GM20000 (cell line): ENCODE results near the gene POLA2.

Experiments used
- DNase-seq: peaks from one replicate; pipeline ENCODE4 v3.0.0; 2012; ENCODE audit warnings: low spot score
- TF ChIP-seq, protein P1 (sequence below): IDR thresholded peaks from 2 replicates; pipeline ENCODE4 v1.5.1; 2012; ENCODE audit warnings: mild to moderate bottlenecking, control low read depth; ENCODE audit errors: extremely low read depth, missing control alignments

Gene POLA2, protein sequence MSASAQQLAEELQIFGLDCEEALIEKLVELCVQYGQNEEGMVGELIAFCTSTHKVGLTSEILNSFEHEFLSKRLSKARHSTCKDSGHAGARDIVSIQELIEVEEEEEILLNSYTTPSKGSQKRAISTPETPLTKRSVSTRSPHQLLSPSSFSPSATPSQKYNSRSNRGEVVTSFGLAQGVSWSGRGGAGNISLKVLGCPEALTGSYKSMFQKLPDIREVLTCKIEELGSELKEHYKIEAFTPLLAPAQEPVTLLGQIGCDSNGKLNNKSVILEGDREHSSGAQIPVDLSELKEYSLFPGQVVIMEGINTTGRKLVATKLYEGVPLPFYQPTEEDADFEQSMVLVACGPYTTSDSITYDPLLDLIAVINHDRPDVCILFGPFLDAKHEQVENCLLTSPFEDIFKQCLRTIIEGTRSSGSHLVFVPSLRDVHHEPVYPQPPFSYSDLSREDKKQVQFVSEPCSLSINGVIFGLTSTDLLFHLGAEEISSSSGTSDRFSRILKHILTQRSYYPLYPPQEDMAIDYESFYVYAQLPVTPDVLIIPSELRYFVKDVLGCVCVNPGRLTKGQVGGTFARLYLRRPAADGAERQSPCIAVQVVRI

DNA sequence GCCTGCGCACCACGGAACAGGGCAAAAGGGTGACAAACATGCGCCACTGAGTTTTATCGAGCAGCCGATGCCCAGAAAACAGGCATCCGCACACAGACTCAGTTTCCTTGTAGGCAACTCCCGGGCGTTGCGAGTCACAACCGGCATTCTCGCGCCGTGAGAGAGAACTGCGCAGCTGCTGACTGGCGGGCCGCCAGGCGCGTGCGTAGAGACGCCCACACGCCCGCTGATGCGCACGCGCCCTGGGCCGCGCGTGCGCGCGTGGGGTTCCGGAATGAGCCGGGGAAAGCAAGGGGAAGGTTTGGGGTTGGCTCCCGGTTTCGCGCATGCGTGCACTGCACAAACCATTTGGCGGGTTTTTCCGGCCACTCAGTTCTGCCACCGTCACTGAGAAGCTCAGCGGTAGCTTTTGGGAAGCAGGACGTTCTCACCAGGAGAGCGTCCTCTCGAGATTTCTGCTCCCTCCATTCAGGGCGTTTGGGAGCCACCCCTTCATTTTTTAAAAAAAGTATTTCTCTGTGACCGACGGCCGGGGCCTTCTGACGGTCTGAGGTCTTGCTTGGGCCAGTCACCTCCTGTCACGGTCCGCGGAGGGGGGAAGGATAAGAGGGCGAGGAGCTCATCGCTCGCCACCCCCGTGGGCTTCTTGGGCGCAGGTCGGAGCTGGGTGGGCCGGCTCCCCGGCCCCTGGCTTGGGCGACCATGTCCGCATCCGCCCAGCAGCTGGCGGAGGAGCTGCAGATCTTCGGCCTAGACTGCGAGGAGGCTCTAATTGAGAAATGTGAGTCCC is at the start of gene POLA2:
POLA2 (plus strand) TSS at position 372 of the 790 bp plus-strand sequence; CDS start at position 703, 331 bp downstream.
- TF ChIP-seq, protein P1, sequence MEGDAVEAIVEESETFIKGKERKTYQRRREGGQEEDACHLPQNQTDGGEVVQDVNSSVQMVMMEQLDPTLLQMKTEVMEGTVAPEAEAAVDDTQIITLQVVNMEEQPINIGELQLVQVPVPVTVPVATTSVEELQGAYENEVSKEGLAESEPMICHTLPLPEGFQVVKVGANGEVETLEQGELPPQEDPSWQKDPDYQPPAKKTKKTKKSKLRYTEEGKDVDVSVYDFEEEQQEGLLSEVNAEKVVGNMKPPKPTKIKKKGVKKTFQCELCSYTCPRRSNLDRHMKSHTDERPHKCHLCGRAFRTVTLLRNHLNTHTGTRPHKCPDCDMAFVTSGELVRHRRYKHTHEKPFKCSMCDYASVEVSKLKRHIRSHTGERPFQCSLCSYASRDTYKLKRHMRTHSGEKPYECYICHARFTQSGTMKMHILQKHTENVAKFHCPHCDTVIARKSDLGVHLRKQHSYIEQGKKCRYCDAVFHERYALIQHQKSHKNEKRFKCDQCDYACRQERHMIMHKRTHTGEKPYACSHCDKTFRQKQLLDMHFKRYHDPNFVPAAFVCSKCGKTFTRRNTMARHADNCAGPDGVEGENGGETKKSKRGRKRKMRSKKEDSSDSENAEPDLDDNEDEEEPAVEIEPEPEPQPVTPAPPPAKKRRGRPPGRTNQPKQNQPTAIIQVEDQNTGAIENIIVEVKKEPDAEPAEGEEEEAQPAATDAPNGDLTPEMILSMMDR = no peak
- peak; percentile 99 for DNase-seq

- TF ChIP-seq, protein P1 = no peak
- DNase-seq = no peak
These were observed 49.4 kb upstream of the POLA2 start for GRCh38 chr11:65212226-65212801.

DNA sequence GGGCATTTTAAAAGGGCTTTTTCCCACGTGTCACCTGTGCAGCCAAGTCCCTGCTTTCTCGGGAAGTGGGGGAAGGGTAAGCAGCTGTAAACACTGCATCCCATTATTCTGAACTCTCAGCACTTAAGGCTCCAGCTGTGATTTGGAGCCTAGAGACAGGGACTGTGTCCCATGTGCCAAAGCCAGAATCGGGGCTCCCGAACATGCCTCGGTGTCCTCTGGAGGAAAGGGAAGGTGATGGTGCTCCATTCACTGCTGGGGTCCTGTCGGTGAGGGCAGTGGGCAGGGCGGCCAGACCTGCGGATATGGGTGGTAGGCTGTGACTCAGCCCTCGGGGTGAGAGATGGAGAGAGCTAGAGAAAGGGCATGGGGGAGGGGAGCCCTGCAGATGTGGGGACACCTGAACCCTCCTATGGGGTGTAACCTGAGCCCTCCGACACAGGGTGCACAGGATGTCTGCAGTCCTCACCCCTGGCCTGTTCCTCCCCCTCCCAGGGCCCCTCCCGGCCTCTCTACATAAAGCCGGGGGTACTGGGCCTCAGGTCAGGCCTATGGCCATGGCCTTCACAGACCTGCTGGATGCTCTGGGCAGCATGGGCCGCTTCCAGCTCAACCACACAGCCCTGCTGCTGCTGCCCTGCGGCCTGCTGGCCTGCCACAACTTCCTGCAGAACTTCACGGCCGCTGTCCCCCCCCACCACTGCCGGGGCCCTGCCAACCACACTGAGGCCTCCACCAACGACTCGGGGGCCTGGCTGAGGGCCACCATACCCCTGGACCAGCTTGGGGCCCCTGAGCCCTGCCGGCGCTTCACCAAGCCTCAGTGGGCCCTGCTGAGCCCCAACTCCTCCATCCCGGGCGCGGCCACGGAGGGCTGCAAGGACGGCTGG is 48.2 kb upstream of the POLA2 start:
- TF ChIP-seq, protein P1 = no peak

GRCh38 chr11:65214212-65214845 is 47.4 kb upstream of the POLA2 start:
- TF ChIP-seq, protein P1 = no peak
- no peak for DNase-seq

More for the DNA sequence above, 48.2 kb upstream of the POLA2 start:
- no peak for DNase-seq

DNA sequence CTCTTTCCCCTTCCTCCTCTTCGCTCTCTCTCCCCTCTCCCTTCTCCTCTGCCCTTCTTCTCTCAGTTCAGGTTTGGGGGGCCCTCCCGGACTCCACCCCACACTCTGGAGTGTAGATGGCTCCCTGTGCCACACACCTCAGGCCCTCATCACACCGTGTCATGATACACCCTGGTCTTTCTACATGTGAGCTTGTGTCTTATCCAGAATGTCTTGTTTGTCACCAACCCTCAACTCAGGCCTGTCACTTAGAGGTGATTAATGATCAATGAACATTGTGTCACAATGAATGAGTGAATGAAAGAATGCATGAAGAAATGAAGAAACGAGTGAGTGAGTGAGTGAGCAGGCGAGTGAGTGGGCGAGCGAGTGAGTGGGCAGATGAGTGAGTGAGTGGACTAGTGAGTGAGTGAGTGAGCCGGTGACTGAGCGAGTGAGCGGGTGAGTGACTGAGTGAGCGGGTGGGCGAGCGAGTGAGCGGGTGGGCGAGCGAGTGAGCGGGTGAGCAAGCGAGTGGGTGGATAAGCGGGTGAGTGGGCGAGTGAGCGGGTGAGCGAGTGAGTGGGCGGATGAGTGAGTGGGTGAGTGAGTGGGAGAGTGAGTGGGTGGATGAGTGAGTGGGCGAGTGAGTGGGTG is 46.2 kb upstream of the POLA2 start:
- TF ChIP-seq, protein P1 = no peak
- DNase-seq = no peak

DNA sequence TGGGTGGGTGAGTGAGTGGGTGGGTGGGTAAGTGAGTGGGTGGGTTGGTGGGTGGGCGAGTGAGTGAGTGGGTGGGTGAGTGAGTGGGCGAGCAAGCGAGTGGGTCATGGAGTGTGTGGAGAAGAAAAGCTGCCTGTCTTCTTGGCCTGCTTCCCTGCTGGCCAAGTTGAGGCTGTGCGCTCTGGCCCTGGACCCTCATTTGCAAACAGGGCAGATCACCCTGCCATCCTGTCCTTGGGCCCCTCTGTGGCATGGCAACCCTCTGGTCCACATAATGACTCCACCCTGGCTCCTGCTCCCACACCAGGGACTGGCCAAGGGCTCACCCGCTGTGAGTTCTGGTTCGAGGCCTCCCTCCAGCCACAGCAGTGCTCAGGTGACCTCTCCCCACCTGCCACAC is 44.9 kb upstream of the POLA2 start:
- DNase-seq = peak; percentile 13
- TF ChIP-seq, protein P1 = no peak
